ENCODE results near the gene KLHL35.

GRCh38 chr11:75468534-75469340, 35.7 kb upstream of the KLHL35 start:
- TF ChIP-seq EZH2 (IDR thresholded peaks at IDR 0.05; ENCODE audit: low read depth, unreplicated experiment) (no peak), CTCF (conservative IDR thresholded peaks at IDR 0.05; ENCODE audit: low read depth in 2 of 2) (no peak), ZNF114 (CRISPR knock-in tag; IDR thresholded peaks at IDR 0.05) (no peak), REST (IDR thresholded peaks at IDR 0.05; ENCODE audit: unreplicated experiment) (no peak), EZH2phosphoT487 (IDR thresholded peaks at IDR 0.05; ENCODE audit: unreplicated experiment) (no peak), JUNB (IDR thresholded peaks at IDR 0.05; ENCODE audit: unreplicated experiment) (no peak), POLR2AphosphoS5 (IDR thresholded peaks at IDR 0.05; ENCODE audit: low read depth) (no peak), ETS1 (IDR thresholded peaks at IDR 0.05) (no peak), CREB1 (CRISPR knock-in tag; IDR thresholded peaks at IDR 0.05; ENCODE audit: low read depth) (no peak), ZNF462 (CRISPR knock-in tag; IDR thresholded peaks at IDR 0.05) (no peak), STAT1 (IDR thresholded peaks at IDR 0.05; ENCODE audit: unreplicated experiment) (no peak), NANOG (IDR thresholded peaks at IDR 0.05; ENCODE audit: borderline replicate concordance) (no peak)

Measured in GM23338 (cell line).